OCI-LY1 (cell line): ENCODE data around the gene SPG11.

ENCODE experiments used
- CTCF ChIP-seq: fragments of 200-600 bp; sonication (generic), shearing (Covaris generic); IDR thresholded peaks from 2 replicates; pipeline ENCODE4 v1.5.1; 2017; ENCODE audit warnings: mild to moderate bottlenecking, antibody characterized with exemption, low read length, moderate library complexity, mixed read lengths
- EZH2 ChIP-seq: fragments of 200-600 bp; sonication (generic), shearing (Covaris generic); IDR thresholded peaks from 2 replicates; pipeline ENCODE4 v1.8.0; 2017; ENCODE audit warnings: borderline replicate concordance, mixed run types, mild to moderate bottlenecking, antibody characterized with exemption, low read length, moderate library complexity, mixed read lengths

- TF ChIP-seq CTCF (no peak), EZH2 (no peak)
Measured at GRCh38 chr15:44697014-44697413, 33.6 kb upstream of the SPG11 start.
